Loucy (cell line): ENCODE data around the gene CD44.

Experiments
- H2AFZ ChIP-seq: fragments of 200-600 bp; sonication (generic); 2 replicates; pipeline ENCODE4 v1.6.0; 2016; ENCODE audit warnings: antibody characterized with exemption, mild to moderate bottlenecking, low read length, moderate library complexity
- H3F3A ChIP-seq: fragments of 200-600 bp; 2 replicates; pipeline ENCODE4 v1.6.0; 2016; ENCODE audit warnings: antibody characterized with exemption, low read depth, mild to moderate bottlenecking
- H3K27me3 ChIP-seq: fragments of 200-600 bp; sonication (generic); 2 replicates; pipeline ENCODE4 v1.6.1; 2014; ENCODE audit warnings: low read length, mild to moderate bottlenecking; ENCODE audit not compliant: insufficient read depth, poor library complexity, severe bottlenecking
- H3K36me3 ChIP-seq: fragments of 200-600 bp; sonication (generic); 2 replicates; pipeline ENCODE4 v1.6.1; 2016; ENCODE audit warnings: low read length; ENCODE audit not compliant: insufficient read depth
- H3K4me1 ChIP-seq: fragments of 200-600 bp; sonication (generic); 2 replicates; pipeline ENCODE4 v1.5.1; 2014; ENCODE audit warnings: low read length, mild to moderate bottlenecking; ENCODE audit not compliant: insufficient read depth, poor library complexity, severe bottlenecking
- H3K4me2 ChIP-seq: fragments of 200-600 bp; sonication (generic); 2 replicates; pipeline ENCODE4 v1.6.0; 2014; ENCODE audit warnings: antibody characterized with exemption, low read length, low read depth, mild to moderate bottlenecking; ENCODE audit not compliant: poor library complexity, severe bottlenecking
- H3K4me3 ChIP-seq: fragments of 200-600 bp; sonication (generic); 2 replicates; pipeline ENCODE4 v1.5.1; 2014; ENCODE audit warnings: low read length, mild to moderate bottlenecking, mixed read lengths; ENCODE audit not compliant: poor library complexity, severe bottlenecking
- H3K79me2 ChIP-seq: fragments of 200-600 bp; sonication (generic); 2 replicates; pipeline ENCODE4 v1.6.1; 2014; ENCODE audit warnings: low read length; ENCODE audit not compliant: insufficient read depth
- H3K9ac ChIP-seq: fragments of 200-600 bp; sonication (generic); 2 replicates; pipeline ENCODE4 v1.6.0; 2014; ENCODE audit warnings: mild to moderate bottlenecking, low read depth, low read length, moderate library complexity; ENCODE audit not compliant: poor library complexity, severe bottlenecking
- H3K9me2 ChIP-seq: fragments of 200-600 bp; sonication (generic); replicated peaks from 2 replicates; pipeline ENCODE4 v1.6.1; 2016; ENCODE audit warnings: low read depth, low read length, mixed read lengths
- H3K9me3 ChIP-seq: fragments of 200-600 bp; sonication (generic); 2 replicates; pipeline ENCODE4 v1.6.1; 2014; ENCODE audit warnings: mild to moderate bottlenecking, antibody characterized with exemption, low read length, low read depth; ENCODE audit not compliant: insufficient read depth
- H4K20me1 ChIP-seq: fragments of 200-600 bp; sonication (generic); 2 replicates; pipeline ENCODE4 v1.6.0; 2014; ENCODE audit warnings: antibody characterized with exemption, low read length, mild to moderate bottlenecking; ENCODE audit not compliant: insufficient read depth, poor library complexity, severe bottlenecking
- CTCF ChIP-seq: fragments of 200-600 bp; sonication (generic); conservative IDR thresholded peaks from 2 replicates; pipeline ENCODE4 v1.5.1; 2014; ENCODE audit warnings: mild to moderate bottlenecking, antibody characterized with exemption, low read length
- EZH2phosphoT487 ChIP-seq: fragments of 200-600 bp; IDR thresholded peaks from 2 replicates; pipeline ENCODE4 v1.6.1; 2018; ENCODE audit warnings: antibody characterized with exemption, mild to moderate bottlenecking, moderate library complexity, borderline replicate concordance

The CD44 gene

GRCh38 chr11:35218956-35219355, 80.0 kb downstream of the CD44 start:
- H3K4me3 ChIP-seq: no peak overlapping the region
- H3K9ac ChIP-seq: no peak overlapping the region
- no peaks in the 10 kb centered on the region for H4K20me1 ChIP-seq
- H3K4me1 ChIP-seq: no peaks in the 10 kb centered on the region
- no peak overlapping the region for H2AFZ ChIP-seq
- no peaks in the 10 kb centered on the region for H3K79me2 ChIP-seq
- no peaks in the 10 kb centered on the region for H3K9me2 ChIP-seq
- H3K4me2 ChIP-seq: no peak overlapping the region
- H3K27me3 ChIP-seq: no peaks in the 10 kb centered on the region
- no peaks in the 10 kb centered on the region for H3K9me3 ChIP-seq
- TF ChIP-seq CTCF (no peak), EZH2phosphoT487 (no peak)
- H3K36me3 ChIP-seq: peaks cover 91% of the 10 kb centered on the region; the same call in 1 of the 2 replicates
- H3F3A ChIP-seq: no peaks in the 10 kb centered on the region

- no peak overlapping the region for H3K4me2 ChIP-seq
- H3K9ac ChIP-seq: no peak overlapping the region
- no peaks in the 10 kb centered on the region for H3K4me1 ChIP-seq
- TF ChIP-seq CTCF (no peak), EZH2phosphoT487 (no peak)
- no peaks in the 10 kb centered on the region for H3F3A ChIP-seq
- H3K9me3 ChIP-seq: no peaks in the 10 kb centered on the region
- no peaks in the 10 kb centered on the region for H3K9me2 ChIP-seq
- no peaks in the 10 kb centered on the region for H3K27me3 ChIP-seq
- no peaks in the 10 kb centered on the region for H3K79me2 ChIP-seq
- H2AFZ ChIP-seq: no peak overlapping the region
- H3K4me3 ChIP-seq: no peak overlapping the region
- H3K36me3 ChIP-seq: peaks cover 93% of the 10 kb centered on the region; the same call in 1 of the 2 replicates
- no peaks in the 10 kb centered on the region for H4K20me1 ChIP-seq
These were observed 84.4 kb downstream of the CD44 start for GRCh38 chr11:35223371-35223796.

GRCh38 chr11:35223991-35224390, 85.0 kb downstream of the CD44 start:
- no peak for TF ChIP-seq CTCF
- no peak for TF ChIP-seq EZH2phosphoT487
- no peaks in the 10 kb centered on the region for H3K27me3 ChIP-seq
- no peaks in the 10 kb centered on the region for H3K9me3 ChIP-seq
- H3K79me2 ChIP-seq: no peaks in the 10 kb centered on the region
- no peaks in the 10 kb centered on the region for H3F3A ChIP-seq
- peaks cover 93% of the 10 kb centered on the region; the same call in 1 of the 2 replicates for H3K36me3 ChIP-seq
- no peak overlapping the region for H2AFZ ChIP-seq
- H4K20me1 ChIP-seq: no peaks in the 10 kb centered on the region
- H3K4me2 ChIP-seq: no peak overlapping the region
- H3K9me2 ChIP-seq: no peaks in the 10 kb centered on the region
- no peaks in the 10 kb centered on the region for H3K4me1 ChIP-seq
- no peak overlapping the region for H3K4me3 ChIP-seq
- H3K9ac ChIP-seq: no peak overlapping the region
